Activated CD8-positive, alpha-beta memory T cell treated with anti-CD3 and anti-CD28 coated beads, Interleukin-2, amount 50 U/mL, for 24 hours (primary cell): ENCODE measurements around the gene AUP1.

Source experiments
- DNase-seq: peaks from one replicate; pipeline ENCODE4 v3.0.0-alpha.2; 2020; ENCODE audit errors: extremely low read depth

AUP1 gene

GRCh38 chr2:74513605-74514367 is 15.7 kb downstream of the AUP1 start:
- DNase-seq = no peak

- DNase-seq = no peak
Observed at GRCh38 chr2:74512744-74513604, 16.5 kb downstream of the AUP1 start.

GRCh38 chr2:74511104-74511989 is 18.2 kb downstream of the AUP1 start:
- DNase-seq = no peak

- DNase-seq = no peak
Observed at GRCh38 chr2:74510272-74510671, 19.2 kb downstream of the AUP1 start.

GRCh38 chr2:74507926-74508520 is 21.5 kb downstream of the AUP1 start:
- no peak for DNase-seq

GRCh38 chr2:74507145-74507925 is 22.2 kb downstream of the AUP1 start, which contains the start of gene PCGF1:
PCGF1 (minus strand) TSS chr2:74507695; CDS start chr2:74507668, 27 bp downstream.
- DNase-seq = peak; percentile 94

- DNase-seq = no peak
Observed at GRCh38 chr2:74505448-74506246, 23.9 kb downstream of the AUP1 start.

- no peak for DNase-seq
Observed at GRCh38 chr2:74504591-74504990, 24.9 kb downstream of the AUP1 start.

GRCh38 chr2:74503506-74504475 is 25.7 kb downstream of the AUP1 start:
- no peak for DNase-seq

- DNase-seq = no peak
Observed at GRCh38 chr2:74502720-74503505, 26.6 kb downstream of the AUP1 start.

- DNase-seq = no peak
Observed at GRCh38 chr2:74502147-74502719, 27.3 kb downstream of the AUP1 start.

GRCh38 chr2:74501335-74502071 is 28.0 kb downstream of the AUP1 start:
- no peak for DNase-seq

GRCh38 chr2:74500578-74500946 is 28.9 kb downstream of the AUP1 start:
- DNase-seq = no peak

- no peak for DNase-seq
Observed at GRCh38 chr2:74499940-74500577, 29.4 kb downstream of the AUP1 start.

GRCh38 chr2:74499267-74499939 is 30.1 kb downstream of the AUP1 start, which contains the start of gene LBX2:
LBX2 (minus strand) TSS chr2:74499603; CDS start chr2:74499537, 66 bp downstream.
- DNase-seq = no peak
